ENCODE results near the gene OR1J4. TPM values are rescaled to one million over a fixed set of nuclear protein-coding genes. Genes with fewer than 3 reads are reported as not detected.

Gene OR1J4
- total and polyA plus RNA-seq, 2 of the 13 experiments (the other 11 are each of a cell fraction or from before 2014, with no cell fraction given), result not detected

DNA sequence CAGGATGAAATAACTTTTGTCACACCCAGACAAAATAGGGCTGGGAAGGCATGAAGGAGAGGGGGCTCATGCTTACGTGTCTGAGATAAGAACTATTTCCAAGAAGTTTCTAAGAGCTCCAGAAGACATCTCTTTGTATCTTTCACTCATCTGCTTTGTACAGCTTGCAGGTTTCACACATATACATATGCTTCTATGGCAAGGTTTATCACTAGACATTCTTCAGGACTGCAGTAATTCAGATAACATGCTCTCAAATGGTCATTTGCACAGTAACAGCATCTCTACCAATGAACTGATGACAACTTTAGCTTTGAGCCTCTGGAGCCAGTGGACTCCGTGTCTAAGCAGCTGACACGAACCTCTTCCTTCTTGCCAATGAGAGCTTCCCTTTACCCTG lies 44.4 kb upstream of the OR1J4 start:
- H4K20me1 ChIP-seq (ENCODE audit: insufficient read depth, low read length), result no peaks in the 10 kb centered on the region
- WGBS (ENCODE audit: low lambda C conversion rate), result 24% methylated on average over 3 of the region's 3 CpGs
- BruUV-seq (replicated peaks), result no TSS peak
- FAIRE-seq, result no peak
- intact Hi-C loops (cut with micrococcal nuclease; ENCODE audit: unreplicated experiment), result no loop called here
- ATAC-seq, result no peak
- no peak overlapping the region for H3K4me3 ChIP-seq (replicated peaks in 1 of 3; ENCODE audit: insufficient read depth in 1 of 3, low read depth in 2 of 3, low read length in 3 of 3)
- no peaks in the 10 kb centered on the region for H3K27me3 ChIP-seq (ENCODE audit: control insufficient read depth in 1 of 2, insufficient read depth in 2 of 2, low read length in 2 of 2)
- POLR2A ChIA-PET, result no interaction called here
- TF ChIP-seq SP1 (IDR thresholded peaks at IDR 0.05), result no peak
- no peak for TF ChIP-seq SP1 (CRISPR knock-in tag; IDR thresholded peaks at IDR 0.05)
- no peak for TF ChIP-seq RBM22 (optimal IDR thresholded peaks at IDR 0.05; ENCODE audit: low read length)
- TF ChIP-seq ZNF337 (CRISPR knock-in tag; IDR thresholded peaks at IDR 0.05; ENCODE audit: borderline replicate concordance, low read depth), result no peak
- no peak for TF ChIP-seq KLF16 (CRISPR knock-in tag; IDR thresholded peaks at IDR 0.05)
- TF ChIP-seq FOXM1 (CRISPR knock-in tag; IDR thresholded peaks at IDR 0.05), result no peak
- TF ChIP-seq KDM3A (CRISPR knock-in tag; IDR thresholded peaks at IDR 0.05; ENCODE audit: low read depth), result no peak
- no peak for TF ChIP-seq MBNL3 (CRISPR knock-in tag; conservative IDR thresholded peaks at IDR 0.05)
- TF ChIP-seq SKI (IDR thresholded peaks at IDR 0.05; ENCODE audit: partially characterized antibody), result no peak
- TF ChIP-seq ARHGAP35 (CRISPR knock-in tag; IDR thresholded peaks at IDR 0.05; ENCODE audit: borderline replicate concordance), result no peak
- no peak for TF ChIP-seq MBD4 (IDR thresholded peaks at IDR 0.05; ENCODE audit: borderline replicate concordance, low read length)
- TF ChIP-seq, protein P1, sequence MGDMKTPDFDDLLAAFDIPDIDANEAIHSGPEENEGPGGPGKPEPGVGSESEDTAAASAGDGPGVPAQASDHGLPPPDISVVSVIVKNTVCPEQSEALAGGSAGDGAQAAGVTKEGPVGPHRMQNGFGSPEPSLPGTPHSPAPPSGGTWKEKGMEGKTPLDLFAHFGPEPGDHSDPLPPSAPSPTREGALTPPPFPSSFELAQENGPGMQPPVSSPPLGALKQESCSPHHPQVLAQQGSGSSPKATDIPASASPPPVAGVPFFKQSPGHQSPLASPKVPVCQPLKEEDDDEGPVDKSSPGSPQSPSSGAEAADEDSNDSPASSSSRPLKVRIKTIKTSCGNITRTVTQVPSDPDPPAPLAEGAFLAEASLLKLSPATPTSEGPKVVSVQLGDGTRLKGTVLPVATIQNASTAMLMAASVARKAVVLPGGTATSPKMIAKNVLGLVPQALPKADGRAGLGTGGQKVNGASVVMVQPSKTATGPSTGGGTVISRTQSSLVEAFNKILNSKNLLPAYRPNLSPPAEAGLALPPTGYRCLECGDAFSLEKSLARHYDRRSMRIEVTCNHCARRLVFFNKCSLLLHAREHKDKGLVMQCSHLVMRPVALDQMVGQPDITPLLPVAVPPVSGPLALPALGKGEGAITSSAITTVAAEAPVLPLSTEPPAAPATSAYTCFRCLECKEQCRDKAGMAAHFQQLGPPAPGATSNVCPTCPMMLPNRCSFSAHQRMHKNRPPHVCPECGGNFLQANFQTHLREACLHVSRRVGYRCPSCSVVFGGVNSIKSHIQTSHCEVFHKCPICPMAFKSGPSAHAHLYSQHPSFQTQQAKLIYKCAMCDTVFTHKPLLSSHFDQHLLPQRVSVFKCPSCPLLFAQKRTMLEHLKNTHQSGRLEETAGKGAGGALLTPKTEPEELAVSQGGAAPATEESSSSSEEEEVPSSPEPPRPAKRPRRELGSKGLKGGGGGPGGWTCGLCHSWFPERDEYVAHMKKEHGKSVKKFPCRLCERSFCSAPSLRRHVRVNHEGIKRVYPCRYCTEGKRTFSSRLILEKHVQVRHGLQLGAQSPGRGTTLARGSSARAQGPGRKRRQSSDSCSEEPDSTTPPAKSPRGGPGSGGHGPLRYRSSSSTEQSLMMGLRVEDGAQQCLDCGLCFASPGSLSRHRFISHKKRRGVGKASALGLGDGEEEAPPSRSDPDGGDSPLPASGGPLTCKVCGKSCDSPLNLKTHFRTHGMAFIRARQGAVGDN (CRISPR knock-in tag; IDR thresholded peaks at IDR 0.05), result no peak
- no peak for TF ChIP-seq ZNF850 (CRISPR knock-in tag; conservative IDR thresholded peaks at IDR 0.05)
- TF ChIP-seq, protein P2, sequence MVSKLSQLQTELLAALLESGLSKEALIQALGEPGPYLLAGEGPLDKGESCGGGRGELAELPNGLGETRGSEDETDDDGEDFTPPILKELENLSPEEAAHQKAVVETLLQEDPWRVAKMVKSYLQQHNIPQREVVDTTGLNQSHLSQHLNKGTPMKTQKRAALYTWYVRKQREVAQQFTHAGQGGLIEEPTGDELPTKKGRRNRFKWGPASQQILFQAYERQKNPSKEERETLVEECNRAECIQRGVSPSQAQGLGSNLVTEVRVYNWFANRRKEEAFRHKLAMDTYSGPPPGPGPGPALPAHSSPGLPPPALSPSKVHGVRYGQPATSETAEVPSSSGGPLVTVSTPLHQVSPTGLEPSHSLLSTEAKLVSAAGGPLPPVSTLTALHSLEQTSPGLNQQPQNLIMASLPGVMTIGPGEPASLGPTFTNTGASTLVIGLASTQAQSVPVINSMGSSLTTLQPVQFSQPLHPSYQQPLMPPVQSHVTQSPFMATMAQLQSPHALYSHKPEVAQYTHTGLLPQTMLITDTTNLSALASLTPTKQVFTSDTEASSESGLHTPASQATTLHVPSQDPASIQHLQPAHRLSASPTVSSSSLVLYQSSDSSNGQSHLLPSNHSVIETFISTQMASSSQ (IDR thresholded peaks at IDR 0.05; ENCODE audit: low read depth), result no peak
- TF ChIP-seq, protein P2 (CRISPR knock-in tag; IDR thresholded peaks at IDR 0.05; ENCODE audit: borderline replicate concordance), result no peak
- no peaks in the 10 kb centered on the region for H3K79me2 ChIP-seq (ENCODE audit: insufficient read depth, low read length)
- DNase-seq (ENCODE audit: low spot score), result no peak
- H3K9ac ChIP-seq (ENCODE audit: insufficient read depth, low read depth, low read length), result no peak overlapping the region
- H2AFZ ChIP-seq (ENCODE audit: low read length), result no peak overlapping the region
- H3K36me3 ChIP-seq (replicated peaks in 1 of 2; ENCODE audit: control insufficient read depth in 1 of 2, insufficient read depth in 2 of 2, low read length in 2 of 2), result no peaks in the 10 kb centered on the region
- in situ Hi-C loops (cut with HindIII; ENCODE audit: extremely low pct_ligation_motif_present, low pct_unique_long_range_greater_than_20kb), result no loop called here
- no peaks in the 10 kb centered on the region for H3K4me1 ChIP-seq (ENCODE audit: insufficient read depth, low read length)
- CTCF ChIA-PET (ENCODE audit: low intra/inter-chr PET ratio, low total read pairs), result no interaction called here
- H3K4me2 ChIP-seq (ENCODE audit: low read depth, low read length), result no peak overlapping the region
- H3K9me3 ChIP-seq (ENCODE audit: low read length), result no peaks in the 10 kb centered on the region
- H3K27ac ChIP-seq (ENCODE audit: extremely low read length, insufficient read depth, low read length), result no peak overlapping the region
